Neural progenitor cell (in vitro differentiated cells): ENCODE results near the gene SEPTIN8.

ENCODE experiments used
- EZH2 ChIP-seq: fragments of 200-600 bp; sonication (generic); IDR thresholded peaks from 2 replicates; pipeline ENCODE4 v1.6.1; 2017; ENCODE audit warnings: antibody characterized with exemption, mild to moderate bottlenecking, moderate library complexity
- EZH2phosphoT487 ChIP-seq: fragments of 200-600 bp; sonication (generic); IDR thresholded peaks from 2 replicates; pipeline ENCODE4 v1.6.1; 2017; ENCODE audit warnings: antibody characterized with exemption
- TF ChIP-seq, protein P1 (sequence below): fragments of 200-600 bp; sonication (generic); IDR thresholded peaks from 2 replicates; pipeline ENCODE4 v1.5.1; 2017; ENCODE audit warnings: antibody characterized with exemption, mild to moderate bottlenecking

GRCh38 chr5:132820162-132820754 is 43.2 kb upstream of the SEPTIN8 start:
- TF ChIP-seq, protein P1, sequence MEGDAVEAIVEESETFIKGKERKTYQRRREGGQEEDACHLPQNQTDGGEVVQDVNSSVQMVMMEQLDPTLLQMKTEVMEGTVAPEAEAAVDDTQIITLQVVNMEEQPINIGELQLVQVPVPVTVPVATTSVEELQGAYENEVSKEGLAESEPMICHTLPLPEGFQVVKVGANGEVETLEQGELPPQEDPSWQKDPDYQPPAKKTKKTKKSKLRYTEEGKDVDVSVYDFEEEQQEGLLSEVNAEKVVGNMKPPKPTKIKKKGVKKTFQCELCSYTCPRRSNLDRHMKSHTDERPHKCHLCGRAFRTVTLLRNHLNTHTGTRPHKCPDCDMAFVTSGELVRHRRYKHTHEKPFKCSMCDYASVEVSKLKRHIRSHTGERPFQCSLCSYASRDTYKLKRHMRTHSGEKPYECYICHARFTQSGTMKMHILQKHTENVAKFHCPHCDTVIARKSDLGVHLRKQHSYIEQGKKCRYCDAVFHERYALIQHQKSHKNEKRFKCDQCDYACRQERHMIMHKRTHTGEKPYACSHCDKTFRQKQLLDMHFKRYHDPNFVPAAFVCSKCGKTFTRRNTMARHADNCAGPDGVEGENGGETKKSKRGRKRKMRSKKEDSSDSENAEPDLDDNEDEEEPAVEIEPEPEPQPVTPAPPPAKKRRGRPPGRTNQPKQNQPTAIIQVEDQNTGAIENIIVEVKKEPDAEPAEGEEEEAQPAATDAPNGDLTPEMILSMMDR = peak; percentile 98
- TF ChIP-seq EZH2phosphoT487 (no peak), EZH2 (peak; percentile 61)
